BLaER1 treated with 17β-estradiol and CSF1 and Interleukin-3, amounts not matched to agents 10 nM and 100 nM (cell line): Measurements from ENCODE around the gene LRRC27.
A peak's percentile ranks its signal among the peaks of the same experiment; 100 is the strongest.
"Not testable (repeated sequence)": the region's sequence is repeated elsewhere in the genome, so short reads cannot be mapped to it uniquely, and the experiment has no call there.

Source experiments
- H3K27ac ChIP-seq, 11 experiments: shearing (Covaris generic); formaldehyde crosslinking; 2 replicates each; pipeline ENCODE4 v1.8.1; 2022
- H3K27me3 ChIP-seq, 11 experiments: shearing (Covaris generic); formaldehyde crosslinking; 2 replicates each; pipeline ENCODE4 v1.8.1; 2022
- H3K36me3 ChIP-seq, 11 experiments: shearing (Covaris generic); formaldehyde crosslinking; 2 replicates each; pipeline ENCODE4 v1.8.1; 2022
- H3K4me1 ChIP-seq, 10 experiments: shearing (Covaris generic); formaldehyde crosslinking; 2 replicates each; pipeline ENCODE4 v1.8.1; 2022
- H3K4me2 ChIP-seq, 11 experiments: shearing (Covaris generic); formaldehyde crosslinking; 2 replicates each; pipeline ENCODE4 v1.8.1; 2022
- H3K4me3 ChIP-seq, 10 experiments: shearing (Covaris generic); formaldehyde crosslinking; 2 replicates each; pipeline ENCODE4 v1.8.1; 2022
- H3K9ac ChIP-seq, 11 experiments: shearing (Covaris generic); formaldehyde crosslinking; 2 replicates each; pipeline ENCODE4 v1.8.1; 2022
- H3K9me3 ChIP-seq, 11 experiments: shearing (Covaris generic); formaldehyde crosslinking; replicated peaks in 1 of 11; 2 replicates each; pipeline ENCODE4 v1.8.1; 2022
- H4K20me1 ChIP-seq, 11 experiments: shearing (Covaris generic); formaldehyde crosslinking; 2 replicates each; pipeline ENCODE4 v1.8.1; 2022
- Cebpa-rat ChIP-seq, 11 experiments: shearing (Covaris generic); IDR thresholded peaks; 2 replicates each; pipeline ENCODE4 v1.8.1; 2022

LRRC27 gene

DNA sequence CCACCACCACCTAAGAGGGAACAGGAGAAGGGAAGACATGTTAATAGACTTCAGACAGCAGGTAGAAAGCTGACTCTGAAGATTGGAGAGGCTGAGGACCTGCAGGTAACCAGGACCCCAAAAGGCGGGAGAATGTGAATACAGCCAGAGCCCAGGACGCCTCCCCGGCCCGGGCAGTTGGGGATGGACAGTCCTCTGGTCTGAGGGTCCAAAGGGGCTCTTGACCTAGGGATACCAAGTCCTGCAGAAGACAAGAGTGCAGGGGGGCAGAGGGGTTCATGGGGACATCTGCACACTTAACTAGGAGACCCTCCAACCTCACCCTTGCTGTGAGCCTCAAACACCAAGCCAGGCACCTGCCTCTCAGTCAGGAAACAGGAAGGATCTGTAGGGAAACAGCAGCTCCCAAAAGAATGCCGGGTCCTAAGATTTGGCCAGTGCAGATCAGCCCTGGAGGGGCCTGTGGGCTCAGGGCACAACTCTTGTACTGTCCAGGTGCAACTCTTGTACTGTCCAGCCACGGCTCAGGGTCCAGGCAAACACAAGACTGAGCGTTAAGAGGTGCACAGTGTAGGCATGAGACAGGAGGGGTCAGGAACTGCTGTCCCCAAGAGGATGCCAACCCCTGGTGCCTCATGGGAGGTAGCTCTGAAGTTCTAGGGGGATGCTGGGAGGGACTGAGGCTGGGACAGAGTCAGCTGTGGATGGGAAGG, 22.0 kb upstream of the LRRC27 start:
- no peak for TF ChIP-seq Cebpa-rat (IDR thresholded peaks at IDR 0.05)
- Histone ChIP-seq H3K9me3 (peaks cover 23 to 36% (median 28%) of the 10 kb centered on the region in 11 experiments), H3K36me3 (peaks cover 0 to 8% (median 0%) of the 10 kb centered on the region in 11 experiments; a peak in 4 of 22 replicates), H3K4me3 (no peak overlapping the region), H3K27me3 (peaks cover 27 to 44% (median 38%) of the 10 kb centered on the region in 11 experiments), H3K9ac (no peak overlapping the region), H4K20me1 (peaks cover 0 to 32% (median 10%) of the 10 kb centered on the region in 11 experiments; a peak in 15 of 22 replicates), H3K4me2 (peak overlapping the region in 8 of 11 experiments; percentile 92 to 99 (median 98); a peak in 17 of 22 replicates), H3K4me1 (peaks cover 11 to 44% (median 34%) of the 10 kb centered on the region in 10 experiments), H3K27ac (no peak overlapping the region)

- Histone ChIP-seq H3K27ac (no peak overlapping the region), H3K4me2 (peak overlapping the region in 7 of 11 experiments; percentile 10 to 99 (median 98); a peak in 10 of 22 replicates), H3K36me3 (peaks cover 0 to 8% (median 0%) of the 10 kb centered on the region in 11 experiments; a peak in 4 of 22 replicates), H3K4me3 (no peak overlapping the region), H4K20me1 (peaks cover 0 to 27% (median 8%) of the 10 kb centered on the region in 11 experiments; a peak in 15 of 22 replicates), H3K9ac (no peak overlapping the region), H3K4me1 (peaks cover 11 to 44% (median 34%) of the 10 kb centered on the region in 10 experiments), H3K9me3 (peaks cover 20 to 31% (median 24%) of the 10 kb centered on the region in 11 experiments), H3K27me3 (peaks cover 19 to 37% (median 30%) of the 10 kb centered on the region in 11 experiments)
- TF ChIP-seq Cebpa-rat (IDR thresholded peaks at IDR 0.05), result no peak
Observed at GRCh38 chr10:132310701-132311337, 21.2 kb upstream of the LRRC27 start.

- Histone ChIP-seq H3K4me3 (no peak overlapping the region), H3K36me3 (peaks cover 0 to 8% (median 0%) of the 10 kb centered on the region in 11 experiments; a peak in 3 of 22 replicates), H3K4me1 (peaks cover 11 to 44% (median 34%) of the 10 kb centered on the region in 10 experiments), H3K9ac (no peak overlapping the region), H3K27me3 (peaks cover 13 to 31% (median 24%) of the 10 kb centered on the region in 11 experiments), H4K20me1 (peaks cover 0 to 21% (median 8%) of the 10 kb centered on the region in 11 experiments; a peak in 15 of 22 replicates), H3K9me3 (peaks cover 15 to 25% (median 18%) of the 10 kb centered on the region in 11 experiments), H3K27ac (no peak overlapping the region), H3K4me2 (peak overlapping the region in 3 of 11 experiments; percentile 10 to 20 (median 18); a peak in 4 of 22 replicates)
- TF ChIP-seq Cebpa-rat (IDR thresholded peaks at IDR 0.05), result no peak
Observed at GRCh38 chr10:132311338-132311939, 20.6 kb upstream of the LRRC27 start.

- TF ChIP-seq Cebpa-rat (IDR thresholded peaks at IDR 0.05), result no peak
Observed at GRCh38 chr10:132313305-132313704, 18.7 kb upstream of the LRRC27 start.

GRCh38 chr10:132313865-132314264, 18.1 kb upstream of the LRRC27 start:
- no peak for TF ChIP-seq Cebpa-rat (IDR thresholded peaks at IDR 0.05)
- Histone ChIP-seq H3K4me3 (no peak overlapping the region), H3K36me3 (peaks cover 0 to 8% (median 0%) of the 10 kb centered on the region in 11 experiments; a peak in 3 of 22 replicates), H4K20me1 (peaks cover 0 to 9% (median 0%) of the 10 kb centered on the region in 11 experiments; a peak in 1 of 22 replicates), H3K27me3 (peaks cover 0 to 15% (median 6%) of the 10 kb centered on the region in 11 experiments; a peak in 12 of 22 replicates), H3K9me3 (peaks cover 13 to 20% (median 17%) of the 10 kb centered on the region in 11 experiments), H3K27ac (no peak overlapping the region), H3K9ac (no peak overlapping the region), H3K4me1 (peaks cover 3 to 30% (median 19%) of the 10 kb centered on the region in 10 experiments), H3K4me2 (no peak overlapping the region)

More at GRCh38 chr10:132313305-132313704, 18.7 kb upstream of the LRRC27 start:
- peaks cover 0 to 8% (median 0%) of the 10 kb centered on the region in 11 experiments; a peak in 3 of 22 replicates for H3K36me3 ChIP-seq
- H3K9ac ChIP-seq, result no peak overlapping the region
- peaks cover 13 to 20% (median 17%) of the 10 kb centered on the region in 11 experiments for H3K9me3 ChIP-seq
- H4K20me1 ChIP-seq, result peaks cover 0 to 10% (median 0%) of the 10 kb centered on the region in 11 experiments; a peak in 1 of 22 replicates
- H3K4me1 ChIP-seq, result peaks cover 6 to 34% (median 24%) of the 10 kb centered on the region in 10 experiments
- no peak overlapping the region for H3K4me2 ChIP-seq
- H3K27me3 ChIP-seq, result peaks cover 0 to 18% (median 11%) of the 10 kb centered on the region in 11 experiments; a peak in 12 of 22 replicates
- H3K27ac ChIP-seq, result no peak overlapping the region
- no peak overlapping the region for H3K4me3 ChIP-seq

DNA sequence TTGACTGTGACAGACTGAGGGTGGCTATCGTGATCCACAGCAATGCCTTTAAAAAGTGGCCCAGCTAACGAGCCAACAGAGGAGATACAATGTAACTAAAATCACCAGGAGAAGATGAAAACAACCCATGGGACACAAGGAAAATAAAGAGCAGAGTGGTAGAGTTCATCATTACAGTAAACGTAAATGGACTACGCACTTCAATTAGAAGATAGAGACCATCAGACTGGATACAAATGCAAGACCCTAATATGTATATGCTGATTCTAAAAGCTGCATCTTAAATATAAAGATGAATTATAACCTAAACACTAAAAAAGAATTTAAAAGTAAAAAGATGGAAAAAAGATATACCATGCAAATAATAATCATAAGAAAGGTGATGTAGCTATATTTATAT, 17.7 kb upstream of the LRRC27 start:
- H3K27me3 ChIP-seq, result peaks cover 0 to 10% (median 1%) of the 10 kb centered on the region in 11 experiments; a peak in 11 of 22 replicates
- H3K4me1 ChIP-seq, result peaks cover 6 to 28% (median 16%) of the 10 kb centered on the region in 10 experiments
- H3K9ac ChIP-seq, result no peak overlapping the region
- peaks cover 0 to 8% (median 0%) of the 10 kb centered on the region in 11 experiments; a peak in 3 of 22 replicates for H3K36me3 ChIP-seq
- no peak for TF ChIP-seq Cebpa-rat (IDR thresholded peaks at IDR 0.05)
- peaks cover 0 to 4% (median 0%) of the 10 kb centered on the region in 11 experiments; a peak in 1 of 22 replicates for H4K20me1 ChIP-seq
- no peak overlapping the region for H3K27ac ChIP-seq
- no peak overlapping the region for H3K4me3 ChIP-seq
- peaks cover 13 to 20% (median 17%) of the 10 kb centered on the region in 11 experiments for H3K9me3 ChIP-seq
- no peak overlapping the region for H3K4me2 ChIP-seq

DNA sequence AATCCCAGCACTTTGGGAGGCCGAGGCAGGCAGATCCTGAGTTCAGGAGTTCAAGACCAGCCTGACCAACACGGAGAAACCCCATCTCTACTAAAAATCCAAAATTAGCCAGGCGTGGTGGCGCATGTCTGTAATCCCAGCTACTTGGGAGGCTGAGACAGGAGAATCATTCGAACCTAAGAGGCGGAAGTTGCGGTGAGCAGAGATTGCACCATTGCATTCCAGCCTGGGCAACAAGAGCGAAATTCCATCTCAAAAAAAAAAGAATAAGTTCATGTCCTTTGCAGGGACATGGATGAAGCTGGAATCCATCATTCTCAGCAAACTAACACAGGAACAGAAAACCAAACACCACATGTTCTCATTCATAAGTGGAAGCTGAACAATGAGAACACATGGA, 17.1 kb upstream of the LRRC27 start:
- not testable (repeated sequence) for H3K9ac ChIP-seq, H3K36me3 ChIP-seq, H3K27me3 ChIP-seq, H3K4me3 ChIP-seq, H3K4me2 ChIP-seq, H4K20me1 ChIP-seq, H3K27ac ChIP-seq
- Histone ChIP-seq H3K9me3 (peaks cover 13 to 20% (median 17%) of the 10 kb centered on the region in 11 experiments), H3K4me1 (peaks cover 10 to 28% (median 17%) of the 10 kb centered on the region in 10 experiments)

GRCh38 chr10:132316133-132316532, 15.9 kb upstream of the LRRC27 start:
- H3K4me3 ChIP-seq, result no peak overlapping the region
- no peaks in the 10 kb centered on the region; a peak in 1 of 22 replicates for H4K20me1 ChIP-seq
- H3K27ac ChIP-seq, result no peak overlapping the region
- peaks cover 0 to 31% (median 20%) of the 10 kb centered on the region in 10 experiments; a peak in 16 of 20 replicates for H3K4me1 ChIP-seq
- H3K9ac ChIP-seq, result no peak overlapping the region
- H3K4me2 ChIP-seq, result peak overlapping the region in 1 of 11 experiments; percentile 18; a peak in 1 of 22 replicates
- H3K27me3 ChIP-seq, result no peaks in the 10 kb centered on the region
- no peak for TF ChIP-seq Cebpa-rat (IDR thresholded peaks at IDR 0.05)
- peaks cover 13 to 20% (median 17%) of the 10 kb centered on the region in 11 experiments for H3K9me3 ChIP-seq
- peaks cover 0 to 8% (median 0%) of the 10 kb centered on the region in 11 experiments; a peak in 3 of 22 replicates for H3K36me3 ChIP-seq

GRCh38 chr10:132317477-132317876, 14.5 kb upstream of the LRRC27 start:
- not testable (repeated sequence) for H4K20me1 ChIP-seq, H3K27ac ChIP-seq, H3K36me3 ChIP-seq, H3K27me3 ChIP-seq, H3K4me2 ChIP-seq, H3K9ac ChIP-seq, H3K4me3 ChIP-seq
- Histone ChIP-seq H3K9me3 (peaks cover 13 to 20% (median 17%) of the 10 kb centered on the region in 11 experiments), H3K4me1 (peaks cover 0 to 36% (median 23%) of the 10 kb centered on the region in 10 experiments; a peak in 17 of 20 replicates)
